Measurements from ENCODE around the gene CRNKL1.

- TF ChIP-seq CTCF (optimal IDR thresholded peaks at IDR 0.05 in 1 of 3, IDR thresholded peaks at IDR 0.05 in 1 of 3, conservative IDR thresholded peaks at IDR 0.05 in 1 of 3; ENCODE audit: extremely low read depth in 1 of 3, insufficient read depth in 2 of 3, low read length in 3 of 3) (no peak), EZH2 (IDR thresholded peaks at IDR 0.05; ENCODE audit: low read length) (no peak)
Observed at GRCh38 chr20:20019123-20019522, 33.1 kb downstream of the CRNKL1 start.

Measured in keratinocyte (primary cell).